ENCODE data around the gene STK32C.
"Not testable (repeated sequence)": the region's sequence is repeated elsewhere in the genome, so short reads cannot be mapped to it uniquely, and the experiment has no call there.

The STK32C gene

GRCh38 chr10:132279873-132280645 lies 27.7 kb downstream of the STK32C start:
- DNase-seq = no peak

- DNase-seq = no peak
Observed at GRCh38 chr10:132277311-132277741, 30.4 kb downstream of the STK32C start.

- no peak for DNase-seq
Observed at GRCh38 chr10:132276706-132277105, 31.0 kb downstream of the STK32C start.

GRCh38 chr10:132276179-132276675 lies 31.5 kb downstream of the STK32C start:
- DNase-seq = no peak

- DNase-seq = no peak
Observed at GRCh38 chr10:132275426-132276178, 32.1 kb downstream of the STK32C start.

GRCh38 chr10:132274986-132275385 lies 32.8 kb downstream of the STK32C start:
- no peak for DNase-seq

- no peak for DNase-seq
Observed at GRCh38 chr10:132274581-132274980, 33.2 kb downstream of the STK32C start.

- no peak for DNase-seq
Observed at GRCh38 chr10:132273966-132274365, 33.8 kb downstream of the STK32C start.

GRCh38 chr10:132273304-132273944 lies 34.3 kb downstream of the STK32C start:
- no peak for DNase-seq

- no peak for DNase-seq
Observed at GRCh38 chr10:132272231-132272971, 35.3 kb downstream of the STK32C start.

- DNase-seq = no peak
Observed at GRCh38 chr10:132271458-132272230, 36.1 kb downstream of the STK32C start.

GRCh38 chr10:132270721-132271457 lies 36.9 kb downstream of the STK32C start:
- no peak for DNase-seq

GRCh38 chr10:132270256-132270655 lies 37.5 kb downstream of the STK32C start:
- DNase-seq = no peak

- no peak for DNase-seq
Observed at GRCh38 chr10:132269266-132270230, 38.2 kb downstream of the STK32C start.

GRCh38 chr10:132267916-132268315 lies 39.8 kb downstream of the STK32C start:
- not testable (repeated sequence) for DNase-seq

GRCh38 chr10:132266594-132267161 lies 41.1 kb downstream of the STK32C start:
- no peak for DNase-seq

GRCh38 chr10:132265890-132266496 lies 41.8 kb downstream of the STK32C start:
- no peak for DNase-seq

GRCh38 chr10:132264966-132265889 lies 42.5 kb downstream of the STK32C start:
- no peak for DNase-seq

Measured in amniotic stem cell (primary cell).